Thyroid gland (tissue), 4 donors: ENCODE measurements around the gene ZNF888. TPM values are rescaled to one million over a fixed set of nuclear protein-coding genes. Genes with fewer than 3 reads are reported as not detected.
A peak's percentile ranks its signal among the peaks of the same experiment; 100 is the strongest.

Source experiments
- DNase-seq, 2 donors: peaks; one replicate each; pipeline ENCODE4 v3.0.0-alpha.2; 2019
- H3K27ac ChIP-seq, 3 donors: fragments of 200-600 bp; sonication (generic); 1 replicate in 2 of 3; 2 replicates in 1 of 3; pipeline ENCODE4 v1.5.1; 2016 to 2019; ENCODE audit warnings: mild to moderate bottlenecking in 1 of 3, moderate library complexity in 1 of 3
- H3K27me3 ChIP-seq: fragments of 200-600 bp; sonication (generic); one replicate; pipeline ENCODE4 v1.5.1; 2019
- H3K36me3 ChIP-seq, 2 donors: fragments of 200-600 bp; sonication (generic); one replicate each; pipeline ENCODE4 v1.5.1; 2016 to 2019
- H3K4me1 ChIP-seq, 2 donors: fragments of 200-600 bp; sonication (generic); one replicate each; pipeline ENCODE4 v1.5.1; 2017 to 2019
- H3K4me3 ChIP-seq, 3 donors: fragments of 200-600 bp; sonication (generic); replicated peaks in 1 of 3; 1 replicate in 2 of 3; 2 replicates in 1 of 3; pipeline ENCODE4 v1.5.1; 2016; ENCODE audit warnings: mild to moderate bottlenecking in 1 of 3
- H3K9me3 ChIP-seq: fragments of 200-600 bp; sonication (generic); one replicate; pipeline ENCODE4 v1.5.1; 2017
- POLR2A ChIP-seq, 2 donors: fragments of 450-650 bp; IDR thresholded peaks; one replicate each; pipeline ENCODE4 v1.6.1; 2017; ENCODE audit warnings: antibody characterized with exemption in 2 of 2, mild to moderate bottlenecking in 2 of 2, moderate library complexity in 1 of 2
- WGBS, 2 donors: methylation state at CpG; one replicate each; pipeline ENCODE4 v1.1.5; 2017; 5-methylcytosine and 5-hydroxymethylcytosine counted together
- intact Hi-C: fragments of 100-400 bp; cut with DNase I; formaldehyde crosslinking; loops from one replicate; pipeline ENCODE4 v1.15.1; 2023
- total RNA-seq, 4 donors: library from RNA; depleted of rRNA; stranded (reverse); fragments of >200 nt; gene quantifications; one replicate each; pipeline ENCODE4 v1.2.3, GENCODE V29; 2016
- TF ChIP-seq, protein P1 (sequence below), 6 experiments: fragments of 200-600 bp in 3 of 6; fragments of 450-650 bp in 3 of 6; sonication (generic) in 3 of 6; IDR thresholded peaks; one replicate each; pipeline ENCODE4 v1.5.1; 2016 to 2019; ENCODE audit warnings: antibody characterized with exemption in 6 of 6, mild to moderate bottlenecking in 2 of 6, inconsistent platforms in 1 of 6, moderate library complexity in 1 of 6

Gene ZNF888
- total RNA-seq, 4 donors from 2014 or later = 3.3 to 8.3 (median 6.8) TPM

DNA sequence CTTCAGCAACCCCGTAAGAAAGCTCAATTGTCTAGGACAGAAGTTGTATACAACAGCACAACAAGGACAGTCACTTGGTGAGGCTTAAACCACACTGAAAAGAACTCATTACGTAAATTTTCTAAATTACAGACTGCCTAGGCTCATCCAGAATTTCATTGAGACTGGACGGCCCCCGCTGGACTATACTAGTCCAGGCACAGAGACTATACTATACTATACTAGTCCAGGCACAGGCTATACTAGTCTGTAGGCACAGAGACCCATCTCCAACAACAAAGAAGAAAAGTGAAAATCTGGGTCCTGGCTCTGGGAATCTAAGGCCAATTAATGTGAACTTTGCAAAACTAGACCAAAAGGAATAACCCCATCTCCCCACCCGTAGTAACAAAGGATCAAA, 38.8 kb upstream of the ZNF888 start:
- Histone ChIP-seq H3K4me1 (peaks cover 8 to 12% of the 10 kb centered on the region in 2 donors), H3K9me3 (no peaks in the 10 kb centered on the region), H3K27me3 (no peaks in the 10 kb centered on the region), H3K4me3 (peak overlapping the region; percentile 14 to 61 (median 20)), H3K36me3 (no peaks in the 10 kb centered on the region), H3K27ac (peak overlapping the region; percentile 1 to 67 (median 37))
- DNase-seq = no peak
- no peak for TF ChIP-seq POLR2A (IDR thresholded peaks at IDR 0.05)
- TF ChIP-seq, protein P1, sequence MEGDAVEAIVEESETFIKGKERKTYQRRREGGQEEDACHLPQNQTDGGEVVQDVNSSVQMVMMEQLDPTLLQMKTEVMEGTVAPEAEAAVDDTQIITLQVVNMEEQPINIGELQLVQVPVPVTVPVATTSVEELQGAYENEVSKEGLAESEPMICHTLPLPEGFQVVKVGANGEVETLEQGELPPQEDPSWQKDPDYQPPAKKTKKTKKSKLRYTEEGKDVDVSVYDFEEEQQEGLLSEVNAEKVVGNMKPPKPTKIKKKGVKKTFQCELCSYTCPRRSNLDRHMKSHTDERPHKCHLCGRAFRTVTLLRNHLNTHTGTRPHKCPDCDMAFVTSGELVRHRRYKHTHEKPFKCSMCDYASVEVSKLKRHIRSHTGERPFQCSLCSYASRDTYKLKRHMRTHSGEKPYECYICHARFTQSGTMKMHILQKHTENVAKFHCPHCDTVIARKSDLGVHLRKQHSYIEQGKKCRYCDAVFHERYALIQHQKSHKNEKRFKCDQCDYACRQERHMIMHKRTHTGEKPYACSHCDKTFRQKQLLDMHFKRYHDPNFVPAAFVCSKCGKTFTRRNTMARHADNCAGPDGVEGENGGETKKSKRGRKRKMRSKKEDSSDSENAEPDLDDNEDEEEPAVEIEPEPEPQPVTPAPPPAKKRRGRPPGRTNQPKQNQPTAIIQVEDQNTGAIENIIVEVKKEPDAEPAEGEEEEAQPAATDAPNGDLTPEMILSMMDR (IDR thresholded peaks at IDR 0.05) = no peak
- intact Hi-C loops = no loop called here
- 26 to 32% methylated on average over 5 of the region's 5 CpGs for WGBS, 2 donors

DNA sequence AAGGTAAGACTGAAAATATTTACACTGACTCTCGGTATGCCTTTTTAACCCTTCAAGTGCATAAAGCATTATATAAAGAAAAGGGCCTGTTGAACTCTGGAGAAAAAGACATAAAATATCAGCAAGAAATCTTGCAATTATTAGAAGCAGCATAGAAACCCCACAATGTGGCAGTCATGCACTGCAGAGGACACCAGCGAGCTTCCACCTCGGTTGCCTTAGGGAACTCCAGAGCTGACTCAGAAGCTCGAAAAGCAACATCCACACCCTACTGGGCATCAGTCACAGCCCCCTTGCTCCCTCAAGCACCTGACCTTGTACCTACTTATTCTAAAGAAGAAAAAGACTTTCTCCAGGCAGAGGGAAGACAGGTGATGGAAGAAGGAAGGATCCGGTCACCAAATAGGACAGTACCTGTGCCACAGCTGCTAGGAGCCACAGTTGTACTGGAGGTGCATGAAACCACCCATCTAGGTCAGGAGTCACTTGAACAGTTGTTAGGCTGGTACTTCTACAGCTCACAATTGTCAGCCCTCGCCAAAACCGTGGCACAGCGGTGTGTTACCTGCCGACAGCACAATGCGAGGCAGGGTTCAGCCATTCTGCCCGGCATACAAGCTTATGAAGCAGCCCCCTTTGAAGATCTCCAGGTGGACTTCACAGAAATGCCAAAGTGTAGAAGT, 36.5 kb upstream of the ZNF888 start:
- intact Hi-C loops = no loop called here

DNA sequence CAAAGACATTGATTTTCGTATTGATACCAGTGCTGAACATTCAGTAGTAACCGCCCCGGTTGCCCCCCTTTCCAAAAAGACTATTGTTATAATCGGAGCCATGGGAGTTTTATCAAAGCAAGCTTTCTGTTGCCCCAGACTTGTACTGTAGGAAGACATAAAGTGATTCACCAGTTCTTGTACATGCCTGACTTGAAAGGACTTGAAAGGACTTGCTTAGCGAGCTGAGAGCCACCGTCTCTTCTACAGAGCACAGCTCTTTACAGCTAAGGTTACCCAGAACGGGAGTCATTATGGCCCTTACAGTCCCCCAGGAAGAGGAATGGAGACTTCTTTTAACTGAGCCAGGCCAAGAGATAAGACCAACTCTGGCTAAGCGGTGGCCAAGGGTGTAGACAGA, 34.4 kb upstream of the ZNF888 start:
- no peak overlapping the region for H3K4me3 ChIP-seq
- no peaks in the 10 kb centered on the region for H3K9me3 ChIP-seq
- WGBS, 2 donors = 97% methylated on average over 8 of the region's 8 CpGs
- no peak for DNase-seq
- intact Hi-C loops = no loop called here
- H3K27me3 ChIP-seq = no peaks in the 10 kb centered on the region
- TF ChIP-seq, protein P1 (IDR thresholded peaks at IDR 0.05) = no peak
- no peak for TF ChIP-seq POLR2A (IDR thresholded peaks at IDR 0.05)
- H3K36me3 ChIP-seq = peaks cover 18 to 27% of the 10 kb centered on the region in 2 donors
- H3K27ac ChIP-seq = no peak overlapping the region
- peaks cover 4 to 8% of the 10 kb centered on the region in 2 donors for H3K4me1 ChIP-seq

More for the DNA sequence above, 36.5 kb upstream of the ZNF888 start:
- Histone ChIP-seq H3K27ac (no peak overlapping the region), H3K4me3 (no peak overlapping the region), H3K9me3 (no peaks in the 10 kb centered on the region), H3K27me3 (no peaks in the 10 kb centered on the region), H3K4me1 (peaks cover 8 to 12% of the 10 kb centered on the region in 2 donors), H3K36me3 (peaks cover 7 to 16% of the 10 kb centered on the region in 2 donors)
- 90 to 96% methylated on average over 11 of the region's 11 CpGs for WGBS, 2 donors
- no peak for TF ChIP-seq POLR2A (IDR thresholded peaks at IDR 0.05)
- TF ChIP-seq, protein P1 (IDR thresholded peaks at IDR 0.05) = no peak
- DNase-seq = no peak

GRCh38 chr19:52956917-52957316, 33.7 kb upstream of the ZNF888 start:
- Histone ChIP-seq H3K36me3 (peaks cover 25 to 34% of the 10 kb centered on the region in 2 donors), H3K4me3 (no peak overlapping the region), H3K27ac (no peak overlapping the region), H3K4me1 (peaks cover 4 to 6% of the 10 kb centered on the region in 2 donors), H3K9me3 (no peaks in the 10 kb centered on the region), H3K27me3 (no peaks in the 10 kb centered on the region)
- WGBS, 2 donors = 95 to 97% methylated on average over 10 of the region's 10 CpGs
- TF ChIP-seq, protein P1 (IDR thresholded peaks at IDR 0.05) = no peak
- no peak for TF ChIP-seq POLR2A (IDR thresholded peaks at IDR 0.05)
- intact Hi-C loops = no loop called here
- DNase-seq = no peak

DNA sequence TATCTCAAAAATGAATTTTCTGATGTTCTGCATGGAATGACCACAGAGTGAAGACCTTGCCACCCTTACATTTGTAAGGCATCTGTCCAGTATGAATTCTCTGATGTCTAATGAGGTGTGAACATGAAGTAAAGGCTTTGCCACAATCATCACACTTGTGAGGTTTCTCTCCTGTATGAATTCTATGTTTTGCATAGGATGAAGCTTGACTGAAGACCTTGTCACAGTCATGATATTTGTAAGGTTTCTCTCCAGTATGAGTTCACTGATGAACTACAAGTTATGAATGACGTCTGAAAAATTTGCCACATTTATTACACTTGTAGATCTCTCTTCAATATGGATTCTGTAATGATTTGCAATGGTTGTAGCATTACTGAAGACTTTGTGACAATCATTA, 26.2 kb upstream of the ZNF888 start:
- H3K4me3 ChIP-seq = no peak overlapping the region
- no peaks in the 10 kb centered on the region for H3K27me3 ChIP-seq
- intact Hi-C loops = no loop called here
- 100% methylated on average over 1 of the region's 1 CpG for WGBS, 2 donors
- no peak for DNase-seq
- H3K9me3 ChIP-seq = peaks cover 4% of the 10 kb centered on the region
- H3K4me1 ChIP-seq = peaks cover 0 to 4% of the 10 kb centered on the region in 2 donors
- H3K36me3 ChIP-seq = peaks cover 27 to 37% of the 10 kb centered on the region in 2 donors
- TF ChIP-seq POLR2A (IDR thresholded peaks at IDR 0.05) = no peak
- TF ChIP-seq, protein P1 (IDR thresholded peaks at IDR 0.05) = no peak
- no peak overlapping the region for H3K27ac ChIP-seq
